ENCODE data around the gene ALG10B.

ALG10B gene

DNA sequence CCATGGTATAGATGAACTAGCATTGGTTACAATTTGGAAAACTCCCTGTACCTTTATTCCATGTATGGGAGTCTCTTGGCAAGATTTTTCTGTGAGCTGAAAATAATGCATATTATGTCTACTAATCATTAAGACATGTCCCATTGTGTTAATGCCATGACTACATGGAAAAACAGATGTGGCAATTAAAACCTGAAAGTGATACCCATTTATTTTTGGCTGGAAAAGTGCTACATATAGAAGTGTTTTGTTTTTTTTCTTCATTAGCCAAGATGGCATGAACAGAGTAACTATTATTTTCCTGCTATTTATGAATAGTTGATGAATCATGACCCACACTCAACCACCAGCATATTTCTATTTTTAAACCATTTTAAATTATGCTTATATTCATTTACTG, 58.2 kb downstream of the ALG10B start:
- no peak for DNase-seq (ENCODE audit: low read depth)

All from GM04504 (cell line).